Activated CD4-positive, alpha-beta T cell treated with anti-CD3 and anti-CD28 coated beads, Interleukin-2, amount 10 ng/mL, durations not matched to agents 24 days and 14 days (primary cell): Measurements from ENCODE around the gene PRTN3. TPM values are rescaled to one million over a fixed set of nuclear protein-coding genes. Genes with fewer than 3 reads are reported as not detected.
"Not testable (repeated sequence)": the region's sequence is repeated elsewhere in the genome, so short reads cannot be mapped to it uniquely, and the experiment has no call there.

ENCODE experiments used
- DNase-seq: peaks from one replicate; pipeline ENCODE4 v3.0.0; 2022
- H3K27ac Mint-ChIP-seq: one replicate; pipeline ENCODE4 v1.8.0; 2022; ENCODE audit warnings: mild to moderate bottlenecking, mixed read lengths
- H3K27me3 Mint-ChIP-seq: one replicate; pipeline ENCODE4 v1.8.0; 2022; ENCODE audit warnings: mixed read lengths
- H3K36me3 Mint-ChIP-seq: one replicate; pipeline ENCODE4 v1.8.0; 2022; ENCODE audit warnings: low read depth, mild to moderate bottlenecking, mixed read lengths
- H3K4me1 Mint-ChIP-seq: one replicate; pipeline ENCODE4 v1.8.0; 2021; ENCODE audit warnings: mixed read lengths
- H3K4me3 Mint-ChIP-seq: one replicate; pipeline ENCODE4 v1.8.0; 2022; ENCODE audit warnings: mild to moderate bottlenecking, moderate library complexity, mixed read lengths
- H3K9me3 Mint-ChIP-seq: one replicate; pipeline ENCODE4 v1.8.0; 2021; ENCODE audit warnings: mixed read lengths
- intact Hi-C: fragments of 100-400 bp; cut with micrococcal nuclease; formaldehyde crosslinking; loops from one replicate; pipeline ENCODE4 v1.15.1; 2023
- total RNA-seq: library from RNA; stranded (reverse); gene quantifications from 2 replicates; pipeline ENCODE4 v1.2.3, GENCODE V29; 2022

Gene PRTN3
- total RNA-seq, 1 donor from 2014 or later = not detected

GRCh38 chr19:853614-854220 is 12.9 kb downstream of the PRTN3 start:
- peaks cover 13% of the 10 kb centered on the region for H3K27me3 Mint-ChIP-seq
- intact Hi-C loops, H3K4me3 Mint-ChIP-seq, H3K4me1 Mint-ChIP-seq, H3K36me3 Mint-ChIP-seq, H3K9me3 Mint-ChIP-seq, H3K27ac Mint-ChIP-seq, DNase-seq: not testable (repeated sequence)

- no peak for DNase-seq
- intact Hi-C loops = no loop called here
- H3K27me3 Mint-ChIP-seq = peaks cover 14% of the 10 kb centered on the region
- no peak overlapping the region for H3K27ac Mint-ChIP-seq
- H3K4me1 Mint-ChIP-seq = no peaks in the 10 kb centered on the region
- no peak overlapping the region for H3K4me3 Mint-ChIP-seq
- H3K9me3 Mint-ChIP-seq = no peaks in the 10 kb centered on the region
- H3K36me3 Mint-ChIP-seq = no peaks in the 10 kb centered on the region
Measured at GRCh38 chr19:854549-854948, 13.8 kb downstream of the PRTN3 start.

GRCh38 chr19:855142-855541 is 14.3 kb downstream of the PRTN3 start:
- intact Hi-C loops = no loop called here
- H3K4me3 Mint-ChIP-seq = no peak overlapping the region
- H3K36me3 Mint-ChIP-seq = no peaks in the 10 kb centered on the region
- H3K4me1 Mint-ChIP-seq = no peaks in the 10 kb centered on the region
- H3K9me3 Mint-ChIP-seq = no peaks in the 10 kb centered on the region
- DNase-seq = no peak
- H3K27me3 Mint-ChIP-seq = peaks cover 15% of the 10 kb centered on the region
- H3K27ac Mint-ChIP-seq = no peak overlapping the region

GRCh38 chr19:855566-856120 is 14.8 kb downstream of the PRTN3 start:
- no peaks in the 10 kb centered on the region for H3K4me1 Mint-ChIP-seq
- no peak for DNase-seq
- peaks cover 15% of the 10 kb centered on the region for H3K27me3 Mint-ChIP-seq
- H3K9me3 Mint-ChIP-seq = no peaks in the 10 kb centered on the region
- intact Hi-C loops = no loop called here
- no peaks in the 10 kb centered on the region for H3K36me3 Mint-ChIP-seq
- H3K27ac Mint-ChIP-seq = no peak overlapping the region
- no peak overlapping the region for H3K4me3 Mint-ChIP-seq

GRCh38 chr19:858284-858683 is 17.5 kb downstream of the PRTN3 start:
- peaks cover 4% of the 10 kb centered on the region for H3K4me1 Mint-ChIP-seq
- intact Hi-C loops = no loop called here
- H3K27me3 Mint-ChIP-seq = peaks cover 14% of the 10 kb centered on the region
- H3K9me3 Mint-ChIP-seq = no peaks in the 10 kb centered on the region
- no peak overlapping the region for H3K4me3 Mint-ChIP-seq
- no peak for DNase-seq
- H3K27ac Mint-ChIP-seq = no peak overlapping the region
- H3K36me3 Mint-ChIP-seq = no peaks in the 10 kb centered on the region

- Mint-ChIP-seq H3K27ac (no peak within 1 kb of the TSS), H3K36me3 (no peaks in the 10 kb centered on the region), H3K27me3 (peaks cover 12% of the 10 kb centered on the region), H3K9me3 (no peaks in the 10 kb centered on the region), H3K4me3 (no peak within 1 kb of the TSS), H3K4me1 (peaks cover 5% of the 10 kb centered on the region)
- no peak for DNase-seq
- intact Hi-C loops = no loop called here
Measured at GRCh38 chr19:858868-859843, 18.4 kb downstream of the PRTN3 start, which contains the start of gene CFD. Gene CFD (plus strand): TSS chr19:859664. CDS start chr19:859690, 26 bp downstream.

- Mint-ChIP-seq H3K27me3 (peaks cover 12% of the 10 kb centered on the region), H3K9me3 (no peaks in the 10 kb centered on the region), H3K4me3 (peak overlapping the region; percentile 47), H3K4me1 (peaks cover 5% of the 10 kb centered on the region), H3K27ac (no peak overlapping the region), H3K36me3 (no peaks in the 10 kb centered on the region)
- intact Hi-C loops = no loop called here
- DNase-seq = no peak
Measured at GRCh38 chr19:861141-861755, 20.4 kb downstream of the PRTN3 start.

- peak overlapping the region; percentile 72 for H3K27ac Mint-ChIP-seq
Measured at GRCh38 chr19:861756-862580, 21.2 kb downstream of the PRTN3 start.

GRCh38 chr19:862581-863314 is 21.9 kb downstream of the PRTN3 start:
- intact Hi-C loops = loop anchor here (1.0 to 2.0 kb wide), 3 partner anchors 10 to 120 kb away; no protein-coding TSS in a partner anchor
- peaks cover 11% of the 10 kb centered on the region for H3K27me3 Mint-ChIP-seq
- peaks cover 5% of the 10 kb centered on the region for H3K36me3 Mint-ChIP-seq
- peak overlapping the region; percentile 72 for H3K27ac Mint-ChIP-seq
- peaks cover 5% of the 10 kb centered on the region for H3K4me1 Mint-ChIP-seq
- DNase-seq = peak; percentile 95
- H3K9me3 Mint-ChIP-seq = no peaks in the 10 kb centered on the region
- peak overlapping the region; percentile 79 for H3K4me3 Mint-ChIP-seq

More at GRCh38 chr19:861756-862580, 21.2 kb downstream of the PRTN3 start:
- intact Hi-C loops = loop anchor here (1.0 to 2.0 kb wide), 3 partner anchors 10 to 121 kb away; no protein-coding TSS in a partner anchor
- peaks cover 5% of the 10 kb centered on the region for H3K4me1 Mint-ChIP-seq
- no peaks in the 10 kb centered on the region for H3K36me3 Mint-ChIP-seq
- H3K27me3 Mint-ChIP-seq = peaks cover 12% of the 10 kb centered on the region
- peak; percentile 86 for DNase-seq
- H3K4me3 Mint-ChIP-seq = peak overlapping the region; percentile 79
- H3K9me3 Mint-ChIP-seq = no peaks in the 10 kb centered on the region

- Mint-ChIP-seq H3K27me3 (peaks cover 10% of the 10 kb centered on the region), H3K9me3 (no peaks in the 10 kb centered on the region), H3K4me3 (peak overlapping the region; percentile 79), H3K27ac (peak overlapping the region; percentile 25), H3K4me1 (peaks cover 5% of the 10 kb centered on the region), H3K36me3 (peaks cover 5% of the 10 kb centered on the region)
- no peak for DNase-seq
- intact Hi-C loops = loop anchor here (2.0 kb wide), 1 partner anchor 120 kb away; no protein-coding TSS in a partner anchor
Measured at GRCh38 chr19:863315-863620, 22.5 kb downstream of the PRTN3 start.

GRCh38 chr19:866769-867300 is 26.0 kb downstream of the PRTN3 start:
- no peaks in the 10 kb centered on the region for H3K27me3 Mint-ChIP-seq
- H3K36me3 Mint-ChIP-seq = peaks cover 17% of the 10 kb centered on the region
- DNase-seq = no peak
- no peak overlapping the region for H3K27ac Mint-ChIP-seq
- H3K9me3 Mint-ChIP-seq = no peaks in the 10 kb centered on the region
- H3K4me1 Mint-ChIP-seq = peaks cover 10% of the 10 kb centered on the region
- intact Hi-C loops = no loop called here
- H3K4me3 Mint-ChIP-seq = no peak overlapping the region

- Mint-ChIP-seq H3K9me3 (no peaks in the 10 kb centered on the region), H3K4me1 (peaks cover 13% of the 10 kb centered on the region), H3K27me3 (no peaks in the 10 kb centered on the region), H3K36me3 (peaks cover 17% of the 10 kb centered on the region), H3K27ac (no peak overlapping the region), H3K4me3 (no peak overlapping the region)
- no peak for DNase-seq
- intact Hi-C loops = no loop called here
Measured at GRCh38 chr19:867301-867793, 26.5 kb downstream of the PRTN3 start.
